ENCODE measurements around the gene LZTFL1. TPM values are rescaled to one million over a fixed set of nuclear protein-coding genes. Genes with fewer than 3 reads are reported as not detected.

The LZTFL1 gene
- polyA plus RNA-seq, 4 donors: 4.5 to 34.4 (median 6.5) TPM

- Histone ChIP-seq H3K36me3 (ENCODE audit: control insufficient read depth in 3 of 3, insufficient read depth in 2 of 3, low read depth in 1 of 3, low read length in 3 of 3) (peaks cover 0 to 9% (median 0%) of the 10 kb centered on the region in 3 donors), H3K27me3 (ENCODE audit: control insufficient read depth in 3 of 3, insufficient read depth in 3 of 3, low read length in 3 of 3) (peaks cover 0 to 14% (median 5%) of the 10 kb centered on the region in 3 donors), H3K4me1 (ENCODE audit: control insufficient read depth in 3 of 3, insufficient read depth in 2 of 3, low read depth in 1 of 3, low read length in 2 of 3) (peaks cover 0 to 16% (median 0%) of the 10 kb centered on the region in 3 donors), H3K4me3 (ENCODE audit: low read depth in 1 of 3, low read length in 3 of 3) (no peak overlapping the region), H3K27ac (ENCODE audit: low read depth in 1 of 3, low read length in 2 of 3) (no peak overlapping the region), H3K9me3 (ENCODE audit: control insufficient read depth in 2 of 2, insufficient read depth in 1 of 2, low read depth in 1 of 2, low read length in 1 of 2) (no peaks in the 10 kb centered on the region)
- FAIRE-seq (no peak), DNase-seq (peak in 1 of 2 donors; percentile 86)
- 30 to 63% (median 35%) methylated on average over 4 of the region's 4 CpGs for WGBS, 3 donors
Observed at GRCh38 chr3:45800611-45801010, 41.3 kb downstream of the LZTFL1 start.

- Histone ChIP-seq H3K4me3 (ENCODE audit: low read depth in 1 of 3, low read length in 3 of 3) (no peak overlapping the region), H3K4me1 (ENCODE audit: control insufficient read depth in 3 of 3, insufficient read depth in 2 of 3, low read depth in 1 of 3, low read length in 2 of 3) (peaks cover 0 to 16% (median 0%) of the 10 kb centered on the region in 3 donors), H3K27ac (ENCODE audit: low read depth in 1 of 3, low read length in 2 of 3) (no peak overlapping the region), H3K9me3 (ENCODE audit: control insufficient read depth in 2 of 2, insufficient read depth in 1 of 2, low read depth in 1 of 2, low read length in 1 of 2) (no peaks in the 10 kb centered on the region), H3K27me3 (ENCODE audit: control insufficient read depth in 3 of 3, insufficient read depth in 3 of 3, low read length in 3 of 3) (peaks cover 0 to 14% (median 5%) of the 10 kb centered on the region in 3 donors), H3K36me3 (ENCODE audit: control insufficient read depth in 3 of 3, insufficient read depth in 2 of 3, low read depth in 1 of 3, low read length in 3 of 3) (peaks cover 0 to 9% (median 0%) of the 10 kb centered on the region in 3 donors)
- FAIRE-seq (no peak), DNase-seq (no peak)
- WGBS, 3 donors: 96 to 97% (median 96%) methylated on average over 2 of the region's 2 CpGs
Observed at GRCh38 chr3:45799586-45799985, 42.3 kb downstream of the LZTFL1 start.

- WGBS, 3 donors: 75 to 87% (median 82%) methylated on average over 4 of the region's 4 CpGs
- FAIRE-seq: no peak
- H3K27me3 ChIP-seq (ENCODE audit: control insufficient read depth in 3 of 3, insufficient read depth in 3 of 3, low read length in 3 of 3): peaks cover 0 to 14% (median 5%) of the 10 kb centered on the region in 3 donors
- peaks cover 0 to 28% (median 0%) of the 10 kb centered on the region in 3 donors for H3K4me1 ChIP-seq (ENCODE audit: control insufficient read depth in 3 of 3, insufficient read depth in 2 of 3, low read depth in 1 of 3, low read length in 2 of 3)
- H3K9me3 ChIP-seq (ENCODE audit: control insufficient read depth in 2 of 2, insufficient read depth in 1 of 2, low read depth in 1 of 2, low read length in 1 of 2): no peaks in the 10 kb centered on the region
- peak overlapping the region in 1 of 3 donors; percentile 10 for H3K4me3 ChIP-seq (ENCODE audit: low read depth in 1 of 3, low read length in 3 of 3)
- DNase-seq: no peak
- H3K27ac ChIP-seq (ENCODE audit: low read depth in 1 of 3, low read length in 2 of 3): no peak overlapping the region
- H3K36me3 ChIP-seq (ENCODE audit: control insufficient read depth in 3 of 3, insufficient read depth in 2 of 3, low read depth in 1 of 3, low read length in 3 of 3): peaks cover 0 to 10% (median 0%) of the 10 kb centered on the region in 3 donors
Observed at GRCh38 chr3:45798034-45798433, 43.9 kb downstream of the LZTFL1 start.

GRCh38 chr3:45796902-45797637, 44.8 kb downstream of the LZTFL1 start:
- Histone ChIP-seq H3K36me3 (ENCODE audit: control insufficient read depth in 3 of 3, insufficient read depth in 2 of 3, low read depth in 1 of 3, low read length in 3 of 3) (peaks cover 0 to 16% (median 0%) of the 10 kb centered on the region in 3 donors), H3K4me1 (ENCODE audit: control insufficient read depth in 3 of 3, insufficient read depth in 2 of 3, low read depth in 1 of 3, low read length in 2 of 3) (peaks cover 0 to 28% (median 0%) of the 10 kb centered on the region in 3 donors), H3K4me3 (ENCODE audit: low read depth in 1 of 3, low read length in 3 of 3) (peak overlapping the region in 2 of 3 donors; percentile 81 to 94), H3K27ac (ENCODE audit: low read depth in 1 of 3, low read length in 2 of 3) (peak overlapping the region in 2 of 3 donors; percentile 37 to 82), H3K9me3 (ENCODE audit: control insufficient read depth in 2 of 2, insufficient read depth in 1 of 2, low read depth in 1 of 2, low read length in 1 of 2) (no peaks in the 10 kb centered on the region), H3K27me3 (ENCODE audit: control insufficient read depth in 3 of 3, insufficient read depth in 3 of 3, low read length in 3 of 3) (peaks cover 0 to 14% (median 5%) of the 10 kb centered on the region in 3 donors)
- DNase-seq: no peak
- no peak for FAIRE-seq
- WGBS, 3 donors: 67 to 71% (median 68%) methylated on average over 13 of the region's 13 CpGs

- Histone ChIP-seq H3K4me3 (ENCODE audit: low read depth in 1 of 3, low read length in 3 of 3) (peak within 1 kb of the TSS; percentile 11 to 94 (median 81)), H3K27ac (ENCODE audit: low read depth in 1 of 3, low read length in 2 of 3) (peak within 1 kb of the TSS in 2 of 3 donors; percentile 72 to 82), H3K4me1 (ENCODE audit: control insufficient read depth in 3 of 3, insufficient read depth in 2 of 3, low read depth in 1 of 3, low read length in 2 of 3) (peaks cover 0 to 28% (median 0%) of the 10 kb centered on the region in 3 donors), H3K27me3 (ENCODE audit: control insufficient read depth in 3 of 3, insufficient read depth in 3 of 3, low read length in 3 of 3) (peaks cover 0 to 14% (median 5%) of the 10 kb centered on the region in 3 donors), H3K36me3 (ENCODE audit: control insufficient read depth in 3 of 3, insufficient read depth in 2 of 3, low read depth in 1 of 3, low read length in 3 of 3) (peaks cover 0 to 16% (median 0%) of the 10 kb centered on the region in 3 donors), H3K9me3 (ENCODE audit: control insufficient read depth in 2 of 2, insufficient read depth in 1 of 2, low read depth in 1 of 2, low read length in 1 of 2) (no peaks in the 10 kb centered on the region)
- 1 to 2% (median 2%) methylated on average over 86 to 91 of the region's 91 CpGs for WGBS, 3 donors
- DNase-seq: peak; percentile 79 to 92
- FAIRE-seq: no peak
Observed at GRCh38 chr3:45795882-45796765, 45.8 kb downstream of the LZTFL1 start, which contains the start of gene SLC6A20. SLC6A20 (minus strand) TSS chr3:45796536; CDS start chr3:45796419, 117 bp downstream.

GRCh38 chr3:45795509-45795881, 46.4 kb downstream of the LZTFL1 start:
- DNase-seq: peak in 1 of 2 donors; percentile 68
- H3K36me3 ChIP-seq (ENCODE audit: control insufficient read depth in 3 of 3, insufficient read depth in 2 of 3, low read depth in 1 of 3, low read length in 3 of 3): peaks cover 0 to 19% (median 0%) of the 10 kb centered on the region in 3 donors
- peak overlapping the region in 1 of 3 donors; percentile 82 for H3K27ac ChIP-seq (ENCODE audit: low read depth in 1 of 3, low read length in 2 of 3)
- H3K4me3 ChIP-seq (ENCODE audit: low read depth in 1 of 3, low read length in 3 of 3): peak overlapping the region in 2 of 3 donors; percentile 81 to 94
- H3K27me3 ChIP-seq (ENCODE audit: control insufficient read depth in 3 of 3, insufficient read depth in 3 of 3, low read length in 3 of 3): peaks cover 0 to 14% (median 5%) of the 10 kb centered on the region in 3 donors
- no peaks in the 10 kb centered on the region for H3K9me3 ChIP-seq (ENCODE audit: control insufficient read depth in 2 of 2, insufficient read depth in 1 of 2, low read depth in 1 of 2, low read length in 1 of 2)
- 20 to 26% (median 25%) methylated on average over 14 of the region's 14 CpGs for WGBS, 3 donors
- H3K4me1 ChIP-seq (ENCODE audit: control insufficient read depth in 3 of 3, insufficient read depth in 2 of 3, low read depth in 1 of 3, low read length in 2 of 3): peaks cover 0 to 25% (median 0%) of the 10 kb centered on the region in 3 donors
- FAIRE-seq: no peak

- H3K9me3 ChIP-seq (ENCODE audit: control insufficient read depth in 2 of 2, insufficient read depth in 1 of 2, low read depth in 1 of 2, low read length in 1 of 2): peaks cover 0 to 1% of the 10 kb centered on the region in 2 donors
- 94 to 100% (median 96%) methylated on average over 1 of the region's 1 CpG for WGBS, 3 donors
Observed at GRCh38 chr3:45794660-45795059, 47.3 kb downstream of the LZTFL1 start.

GRCh38 chr3:45794177-45794560, 47.8 kb downstream of the LZTFL1 start:
- peak overlapping the region in 1 of 3 donors; percentile 8 for H3K27ac ChIP-seq (ENCODE audit: low read depth in 1 of 3, low read length in 2 of 3)
- DNase-seq (no peak), FAIRE-seq (no peak)
- H3K36me3 ChIP-seq (ENCODE audit: control insufficient read depth in 3 of 3, insufficient read depth in 2 of 3, low read depth in 1 of 3, low read length in 3 of 3): peaks cover 0 to 28% (median 0%) of the 10 kb centered on the region in 3 donors
- peaks cover 0 to 14% (median 5%) of the 10 kb centered on the region in 3 donors for H3K27me3 ChIP-seq (ENCODE audit: control insufficient read depth in 3 of 3, insufficient read depth in 3 of 3, low read length in 3 of 3)
- 92 to 96% (median 93%) methylated on average over 5 of the region's 5 CpGs for WGBS, 3 donors
- H3K9me3 ChIP-seq (ENCODE audit: control insufficient read depth in 2 of 2, insufficient read depth in 1 of 2, low read depth in 1 of 2, low read length in 1 of 2): peaks cover 0 to 2% of the 10 kb centered on the region in 2 donors
- H3K4me3 ChIP-seq (ENCODE audit: low read depth in 1 of 3, low read length in 3 of 3): peak overlapping the region in 2 of 3 donors; percentile 1 to 16
- H3K4me1 ChIP-seq (ENCODE audit: control insufficient read depth in 3 of 3, insufficient read depth in 2 of 3, low read depth in 1 of 3, low read length in 2 of 3): peaks cover 0 to 23% (median 0%) of the 10 kb centered on the region in 3 donors

More at GRCh38 chr3:45794660-45795059, 47.3 kb downstream of the LZTFL1 start:
- FAIRE-seq (no peak), DNase-seq (peak in 1 of 2 donors; percentile 50)
- peaks cover 0 to 27% (median 0%) of the 10 kb centered on the region in 3 donors for H3K36me3 ChIP-seq (ENCODE audit: control insufficient read depth in 3 of 3, insufficient read depth in 2 of 3, low read depth in 1 of 3, low read length in 3 of 3)
- peak overlapping the region in 2 of 3 donors; percentile 9 to 94 for H3K4me3 ChIP-seq (ENCODE audit: low read depth in 1 of 3, low read length in 3 of 3)
- peaks cover 0 to 23% (median 0%) of the 10 kb centered on the region in 3 donors for H3K4me1 ChIP-seq (ENCODE audit: control insufficient read depth in 3 of 3, insufficient read depth in 2 of 3, low read depth in 1 of 3, low read length in 2 of 3)
- peak overlapping the region in 1 of 3 donors; percentile 82 for H3K27ac ChIP-seq (ENCODE audit: low read depth in 1 of 3, low read length in 2 of 3)
- H3K27me3 ChIP-seq (ENCODE audit: control insufficient read depth in 3 of 3, insufficient read depth in 3 of 3, low read length in 3 of 3): peaks cover 0 to 14% (median 5%) of the 10 kb centered on the region in 3 donors
